HG03066 (cell line): ENCODE measurements around the gene WDR7.
"Not testable (repeated sequence)": the region's sequence is repeated elsewhere in the genome, so short reads cannot be mapped to it uniquely, and the experiment has no call there.

Experiments used
- ATAC-seq: cut with Tn5 transposase; IDR thresholded peaks from one replicate; pipeline ENCODE4 v1.9.1; 2021; ENCODE audit warnings: low read depth; ENCODE audit not compliant: unreplicated experiment

WDR7 gene

GRCh38 chr18:56652802-56653201 is 1.6 kb downstream of the WDR7 start:
- no peak for ATAC-seq

GRCh38 chr18:56654280-56654679 is 3.1 kb downstream of the WDR7 start:
- ATAC-seq: not testable (repeated sequence)

DNA sequence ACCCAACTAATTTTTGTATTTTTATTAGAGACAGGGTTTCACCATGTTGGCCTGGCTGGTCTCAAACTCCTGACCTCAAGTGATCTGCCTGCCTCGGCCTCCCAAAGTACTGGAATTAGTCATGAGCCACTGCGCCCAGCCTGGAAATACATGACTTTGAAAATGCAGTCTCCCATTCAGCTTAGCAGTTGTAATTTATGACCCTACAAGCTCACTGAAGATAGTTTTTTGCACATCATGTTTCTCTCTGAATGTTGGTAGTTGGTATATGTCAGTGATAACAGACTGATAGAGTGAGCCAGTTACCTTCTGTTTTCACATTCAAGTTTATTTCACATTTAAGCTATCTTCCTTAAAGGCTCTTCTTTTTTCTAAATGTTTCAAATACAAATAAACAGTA is 7.1 kb downstream of the WDR7 start:
- ATAC-seq: no peak

DNA sequence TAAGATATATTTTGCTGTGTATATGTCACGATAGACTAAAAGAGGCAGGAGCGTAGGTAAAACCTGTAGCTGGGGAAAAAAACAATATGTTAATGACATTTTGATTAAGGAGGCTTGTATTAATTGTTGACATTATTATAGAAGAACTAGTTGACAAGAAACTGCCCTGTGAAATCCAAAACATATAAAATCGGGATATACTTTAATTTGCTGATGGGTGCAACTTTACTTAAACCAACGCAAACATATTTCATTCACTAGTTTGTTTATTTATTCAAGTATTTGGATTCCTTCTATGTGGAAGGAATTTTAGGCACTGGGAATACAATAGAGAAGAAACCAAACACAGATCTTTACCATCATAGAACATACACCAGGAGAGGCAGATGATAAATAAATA is 8.0 kb downstream of the WDR7 start:
- no peak for ATAC-seq

DNA sequence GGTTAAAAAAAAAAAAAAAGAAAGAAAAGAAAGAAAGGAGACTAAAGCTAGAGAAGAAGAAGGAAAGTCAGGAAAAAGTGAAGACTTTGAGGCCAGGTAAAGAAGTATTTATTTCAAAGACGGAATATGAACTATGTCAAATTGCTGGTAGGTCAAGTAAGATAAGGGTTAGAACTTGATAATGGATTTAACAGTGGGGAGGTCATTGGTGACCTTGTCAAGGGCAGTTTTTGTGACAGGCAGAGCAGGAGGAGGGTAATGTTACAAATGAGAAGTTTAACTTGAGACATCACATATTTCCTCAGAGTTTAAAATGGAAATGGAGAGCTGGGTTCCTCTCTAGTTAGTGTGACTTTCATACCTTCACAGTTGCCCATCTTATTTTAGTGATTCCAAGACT is 9.5 kb downstream of the WDR7 start:
- no peak for ATAC-seq

DNA sequence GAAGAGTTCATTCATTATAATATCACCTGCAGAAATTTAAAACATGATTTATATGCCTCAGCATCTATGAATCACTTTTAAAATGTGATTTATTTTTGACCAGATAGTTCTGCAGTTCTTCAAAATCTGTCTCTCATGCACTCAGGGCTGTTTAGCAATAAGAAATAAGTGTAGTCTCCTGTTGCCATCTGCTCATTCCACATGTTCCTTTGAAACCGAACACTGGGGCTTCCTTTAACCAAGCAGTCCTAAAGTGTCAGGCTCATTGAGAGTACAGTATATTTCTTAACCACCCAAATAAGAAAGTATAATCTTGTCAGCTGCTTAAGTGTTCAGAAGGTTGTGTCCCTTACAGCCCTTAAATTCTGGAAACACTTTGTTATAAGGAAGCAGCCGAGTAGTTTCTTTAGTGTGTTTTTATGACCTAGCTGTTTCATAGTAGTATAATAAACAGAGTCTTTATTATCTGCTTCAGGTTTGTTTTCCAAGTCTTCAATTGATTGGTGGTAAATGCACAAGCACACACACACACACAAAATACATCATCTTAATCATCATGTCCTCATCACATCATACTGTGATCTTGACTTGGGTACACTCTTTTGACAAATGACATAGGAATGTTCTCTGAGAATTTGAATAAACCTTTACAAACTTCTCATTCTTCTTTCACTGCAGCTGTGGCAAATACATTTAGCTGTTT is 10.4 kb downstream of the WDR7 start:
- ATAC-seq: no peak

- ATAC-seq: no peak
Observed at GRCh38 chr18:56662063-56662408, 10.9 kb downstream of the WDR7 start.

DNA sequence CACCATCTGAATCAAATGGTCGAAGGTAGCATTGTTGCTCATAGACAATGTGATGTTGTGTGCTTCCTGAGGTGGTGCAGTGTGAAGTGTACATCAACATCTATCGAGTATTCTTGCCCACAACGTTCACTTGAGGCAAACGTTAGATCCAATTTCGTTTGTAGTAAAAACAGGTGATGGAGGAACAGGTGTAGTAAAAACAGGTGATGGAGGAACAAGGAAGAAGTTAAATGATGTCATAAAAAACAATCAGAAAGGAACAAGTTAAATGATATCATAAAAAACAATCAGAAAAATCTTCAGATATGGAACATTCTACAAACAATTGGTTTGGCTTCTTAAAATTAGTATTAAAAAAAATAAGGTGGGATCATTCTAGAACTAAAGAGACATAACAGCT is 11.3 kb downstream of the WDR7 start:
- ATAC-seq: no peak

DNA sequence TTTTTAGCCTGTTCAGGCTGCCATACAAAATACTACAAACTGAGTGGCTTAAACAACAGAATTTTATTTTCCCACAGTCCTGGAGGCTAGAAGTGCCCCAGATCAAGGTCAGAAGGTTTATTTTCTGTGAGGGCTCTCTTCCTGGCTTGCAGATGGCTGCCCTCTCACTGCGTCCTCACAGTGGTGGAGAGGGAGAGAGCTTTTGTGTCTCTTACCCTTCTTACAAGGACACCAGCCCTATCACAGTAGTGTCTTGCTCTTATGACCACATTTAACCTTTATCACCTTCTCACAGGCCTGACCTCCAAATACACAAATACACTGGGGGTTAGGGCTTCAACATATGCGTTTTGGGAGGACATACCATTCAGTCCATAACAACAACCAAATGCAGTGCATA is 11.7 kb downstream of the WDR7 start:
- no peak for ATAC-seq

- no peak for ATAC-seq
Observed at GRCh38 chr18:56672391-56672790, 21.2 kb downstream of the WDR7 start.

DNA sequence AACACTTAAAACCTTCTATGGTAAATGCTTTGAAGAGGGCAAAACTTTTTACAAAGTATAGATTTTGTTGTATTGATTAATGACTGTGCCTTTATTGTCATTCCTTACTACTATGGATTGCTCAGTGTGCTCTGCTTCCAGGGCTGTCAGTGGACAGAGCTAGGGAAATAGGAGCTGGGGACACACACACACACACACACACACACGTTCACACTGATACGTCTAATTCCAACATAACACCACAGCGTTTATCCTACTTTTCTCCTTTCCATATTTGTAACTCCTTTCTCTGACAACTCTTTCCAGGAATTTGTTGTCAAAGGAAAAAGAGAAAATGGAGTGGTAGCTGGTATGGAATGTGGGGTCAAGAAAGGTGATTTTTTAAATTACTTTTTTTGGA is 21.8 kb downstream of the WDR7 start:
- no peak for ATAC-seq

- ATAC-seq: no peak
Observed at GRCh38 chr18:56676639-56677038, 25.5 kb downstream of the WDR7 start.

DNA sequence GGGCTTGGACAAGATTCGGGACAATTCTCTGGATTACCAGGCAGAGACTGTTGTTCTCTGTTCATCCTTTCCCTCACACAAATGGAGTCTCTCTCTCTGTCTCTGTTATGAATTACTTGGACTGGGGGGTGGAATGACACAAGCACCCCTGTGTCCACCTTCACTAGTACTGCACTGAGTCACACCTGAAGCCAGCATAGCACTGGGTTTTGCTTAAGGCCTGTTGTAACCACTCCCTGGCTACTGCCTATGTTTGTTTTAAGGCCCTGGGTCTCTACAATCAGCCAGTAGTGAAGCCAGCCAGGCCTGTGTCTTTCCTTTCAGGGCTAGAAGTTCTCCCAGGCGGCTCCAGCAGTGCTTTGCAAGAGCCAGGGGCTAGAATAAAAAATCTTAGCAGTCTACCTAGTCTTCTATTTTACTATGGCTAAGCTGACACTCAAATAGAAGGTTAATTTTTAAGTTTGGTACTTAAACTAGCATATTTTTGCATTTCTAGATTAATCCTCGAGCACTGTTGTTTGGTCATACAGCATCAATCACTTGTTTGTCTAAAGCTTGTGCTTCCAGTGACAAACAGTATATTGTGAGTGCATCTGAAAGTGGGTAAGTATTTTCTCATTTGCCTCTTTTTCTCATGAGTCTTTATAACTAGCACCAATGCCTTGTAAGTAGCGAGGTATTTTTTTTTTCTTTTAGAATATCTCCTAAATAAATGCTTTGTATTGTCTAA is 27.8 kb downstream of the WDR7 start:
- no peak for ATAC-seq

GRCh38 chr18:56684277-56684676 is 33.1 kb downstream of the WDR7 start:
- ATAC-seq: no peak

- ATAC-seq: no peak
Observed at GRCh38 chr18:56691530-56691929, 40.4 kb downstream of the WDR7 start.

- no peak for ATAC-seq
Observed at GRCh38 chr18:56696966-56697365, 45.8 kb downstream of the WDR7 start.

DNA sequence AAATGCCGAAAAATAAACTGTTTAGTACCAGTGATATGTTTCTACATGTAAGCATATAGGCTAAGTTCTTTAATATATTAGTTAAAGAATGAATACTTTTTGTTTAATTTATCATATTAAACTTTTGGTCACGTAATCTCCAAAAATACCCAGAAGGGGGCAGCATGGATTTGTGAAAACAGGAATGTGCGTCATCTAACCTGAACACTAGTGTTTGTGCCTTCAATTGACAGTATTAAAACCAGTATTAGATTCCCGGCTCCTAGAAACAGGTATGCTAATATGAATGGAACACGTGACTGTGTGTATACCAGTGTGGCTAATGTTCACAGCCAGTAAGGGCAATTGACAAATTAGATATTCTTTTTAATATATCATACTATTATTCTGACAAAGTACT is 51.8 kb downstream of the WDR7 start:
- no peak for ATAC-seq

GRCh38 chr18:56709463-56709862 is 58.3 kb downstream of the WDR7 start:
- peak; percentile 97 for ATAC-seq

- no peak for ATAC-seq
Observed at GRCh38 chr18:56711708-56712445, 60.7 kb downstream of the WDR7 start.

DNA sequence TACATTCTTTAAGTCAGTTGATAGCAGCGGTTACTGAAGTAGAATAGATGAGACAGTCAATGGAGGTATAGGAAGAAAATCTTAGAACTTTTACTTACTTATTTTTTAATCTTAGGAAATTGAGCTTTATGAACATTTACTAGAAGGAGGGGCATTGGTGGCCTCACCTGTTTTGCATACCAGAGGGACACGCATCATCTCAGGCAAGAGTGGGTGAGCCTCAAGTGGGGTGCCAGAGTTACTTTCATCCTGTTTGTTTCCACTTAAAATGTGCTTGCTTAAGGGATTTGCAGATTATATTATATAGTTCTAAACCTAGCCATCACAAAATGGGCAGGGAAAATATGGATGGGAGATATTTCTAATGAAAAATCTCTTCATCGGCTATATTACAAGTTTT is 61.6 kb downstream of the WDR7 start:
- no peak for ATAC-seq

- no peak for ATAC-seq
Observed at GRCh38 chr18:56715121-56715520, 64.0 kb downstream of the WDR7 start.

DNA sequence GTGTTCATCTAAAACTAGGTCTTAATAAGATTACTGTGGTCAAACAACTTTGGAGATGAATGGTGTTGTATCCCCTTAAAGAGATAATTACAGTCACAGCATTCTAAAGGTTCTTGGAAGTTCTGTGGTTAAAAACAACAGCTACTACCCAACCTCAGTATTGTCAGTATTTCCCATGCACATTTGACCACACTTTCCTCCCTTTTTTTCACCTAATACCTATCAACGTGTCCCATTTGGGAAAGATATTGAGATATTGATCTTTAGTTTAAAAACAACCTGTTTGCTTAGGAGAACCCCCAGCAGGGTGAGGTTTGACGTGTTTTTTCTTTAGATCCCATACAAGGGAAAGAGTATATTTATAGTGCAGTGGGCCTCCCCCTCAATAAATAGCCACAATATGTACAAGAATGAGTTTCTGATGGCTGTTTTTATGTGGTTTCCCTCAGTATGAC is 65.6 kb downstream of the WDR7 start:
- ATAC-seq: no peak
